Spleen (tissue), 7 donors: ENCODE data around the gene POGZ.

ENCODE experiments used
- POLR2A ChIP-seq, 3 donors: fragments of 450-650 bp; IDR thresholded peaks; one replicate each; pipeline ENCODE4 v1.5.1; 2017; ENCODE audit warnings: antibody characterized with exemption in 3 of 3, mild to moderate bottlenecking in 1 of 3
- TF ChIP-seq, protein P1 (sequence below), 11 experiments: fragments of 200-600 bp in 7 of 11; fragments of 450-650 bp in 4 of 11; sonication (generic) in 4 of 11; IDR thresholded peaks in 8 of 11; conservative IDR thresholded peaks in 3 of 11; 1 replicate in 7 of 11; 2 replicates in 4 of 11; pipeline versions ENCODE4 v1.4.0 to v1.8.0; 2016 to 2021; ENCODE audit warnings: antibody characterized with exemption in 11 of 11, inconsistent platforms in 4 of 11, mild to moderate bottlenecking in 1 of 11
- donor health status: DM: no; HTN: no; CAD: no; lungs with moderate emphysema.
- donor health status: DM: no; HTN: no; CAD: no.
- donor health status: DM: no; HTN: no; CAD: no.

DNA sequence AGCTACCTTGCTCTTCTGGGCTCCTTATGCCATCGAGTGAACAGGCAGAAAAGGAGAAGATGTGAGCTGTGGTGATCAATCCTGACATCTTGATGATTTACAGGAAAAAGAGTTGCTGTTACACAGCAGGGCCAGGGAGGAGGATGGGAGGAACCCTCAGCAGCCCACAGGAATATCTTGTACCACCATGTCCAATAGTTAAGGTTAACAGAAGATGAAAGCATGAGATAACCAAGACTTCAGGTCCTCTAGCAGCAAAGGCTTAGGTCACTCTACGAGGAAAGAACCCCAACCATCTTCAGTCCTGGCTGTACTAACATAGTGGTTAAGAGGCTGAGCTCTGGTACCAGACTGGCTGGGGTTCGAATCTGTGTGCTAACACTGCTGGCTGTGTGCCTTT lies 74.7 kb downstream of the POGZ start:
- TF ChIP-seq, protein P1, sequence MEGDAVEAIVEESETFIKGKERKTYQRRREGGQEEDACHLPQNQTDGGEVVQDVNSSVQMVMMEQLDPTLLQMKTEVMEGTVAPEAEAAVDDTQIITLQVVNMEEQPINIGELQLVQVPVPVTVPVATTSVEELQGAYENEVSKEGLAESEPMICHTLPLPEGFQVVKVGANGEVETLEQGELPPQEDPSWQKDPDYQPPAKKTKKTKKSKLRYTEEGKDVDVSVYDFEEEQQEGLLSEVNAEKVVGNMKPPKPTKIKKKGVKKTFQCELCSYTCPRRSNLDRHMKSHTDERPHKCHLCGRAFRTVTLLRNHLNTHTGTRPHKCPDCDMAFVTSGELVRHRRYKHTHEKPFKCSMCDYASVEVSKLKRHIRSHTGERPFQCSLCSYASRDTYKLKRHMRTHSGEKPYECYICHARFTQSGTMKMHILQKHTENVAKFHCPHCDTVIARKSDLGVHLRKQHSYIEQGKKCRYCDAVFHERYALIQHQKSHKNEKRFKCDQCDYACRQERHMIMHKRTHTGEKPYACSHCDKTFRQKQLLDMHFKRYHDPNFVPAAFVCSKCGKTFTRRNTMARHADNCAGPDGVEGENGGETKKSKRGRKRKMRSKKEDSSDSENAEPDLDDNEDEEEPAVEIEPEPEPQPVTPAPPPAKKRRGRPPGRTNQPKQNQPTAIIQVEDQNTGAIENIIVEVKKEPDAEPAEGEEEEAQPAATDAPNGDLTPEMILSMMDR (IDR thresholded peaks at IDR 0.05 in 8 of 11, conservative IDR thresholded peaks at IDR 0.05 in 3 of 11): no peak
- TF ChIP-seq POLR2A (IDR thresholded peaks at IDR 0.05): no peak
